ENCODE data around the gene C17orf50.
A peak's percentile ranks its signal among the peaks of the same experiment; 100 is the strongest.

DNA sequence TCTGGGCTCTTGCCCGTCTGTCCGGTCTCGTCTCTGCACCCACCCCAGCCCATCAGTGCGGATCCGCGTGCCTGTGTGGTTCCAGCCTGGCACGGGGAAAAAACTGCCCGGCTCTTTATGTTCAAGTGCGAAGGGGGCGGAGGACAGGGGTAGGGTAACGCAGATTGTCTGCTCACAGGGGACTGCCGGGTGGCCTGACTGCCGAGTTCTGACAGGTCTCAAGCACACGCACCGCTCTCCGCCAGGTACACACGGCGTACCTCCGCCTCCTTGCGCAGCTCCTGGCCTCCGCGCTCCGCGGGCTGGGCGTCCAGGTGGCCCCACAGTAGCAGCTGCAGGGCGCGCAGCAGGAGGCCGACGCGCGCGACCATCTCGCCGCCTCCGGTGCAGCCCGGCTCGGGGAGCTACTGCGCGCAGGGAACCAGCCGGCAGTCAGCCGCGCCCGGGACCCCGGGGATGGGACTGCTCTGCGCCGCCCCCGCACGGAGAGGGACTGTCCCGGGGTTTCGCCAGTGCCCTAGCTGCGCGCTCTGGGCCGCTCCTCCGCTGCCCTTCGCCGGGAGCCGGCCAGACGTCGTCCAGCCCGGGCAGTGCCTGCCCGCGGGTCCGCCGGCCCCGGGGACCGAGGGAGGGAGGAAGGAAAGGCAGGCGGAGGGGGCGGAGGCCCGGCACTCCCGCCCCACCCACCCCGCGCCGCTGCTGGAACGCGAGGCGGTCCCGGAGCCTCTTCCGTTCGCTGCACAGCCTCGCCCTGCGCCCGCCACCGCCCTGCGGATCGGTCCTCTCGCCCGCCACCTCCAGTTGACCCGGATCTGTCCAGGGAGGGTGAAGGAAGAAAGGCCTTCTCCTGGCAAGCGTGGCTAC lies 34.6 kb downstream of the C17orf50 start, which contains the start of gene MMP28:
- TF ChIP-seq POLR2A (IDR thresholded peaks at IDR 0.05): peak in 1 of 3 donors; percentile 11
- TF ChIP-seq, protein P1, sequence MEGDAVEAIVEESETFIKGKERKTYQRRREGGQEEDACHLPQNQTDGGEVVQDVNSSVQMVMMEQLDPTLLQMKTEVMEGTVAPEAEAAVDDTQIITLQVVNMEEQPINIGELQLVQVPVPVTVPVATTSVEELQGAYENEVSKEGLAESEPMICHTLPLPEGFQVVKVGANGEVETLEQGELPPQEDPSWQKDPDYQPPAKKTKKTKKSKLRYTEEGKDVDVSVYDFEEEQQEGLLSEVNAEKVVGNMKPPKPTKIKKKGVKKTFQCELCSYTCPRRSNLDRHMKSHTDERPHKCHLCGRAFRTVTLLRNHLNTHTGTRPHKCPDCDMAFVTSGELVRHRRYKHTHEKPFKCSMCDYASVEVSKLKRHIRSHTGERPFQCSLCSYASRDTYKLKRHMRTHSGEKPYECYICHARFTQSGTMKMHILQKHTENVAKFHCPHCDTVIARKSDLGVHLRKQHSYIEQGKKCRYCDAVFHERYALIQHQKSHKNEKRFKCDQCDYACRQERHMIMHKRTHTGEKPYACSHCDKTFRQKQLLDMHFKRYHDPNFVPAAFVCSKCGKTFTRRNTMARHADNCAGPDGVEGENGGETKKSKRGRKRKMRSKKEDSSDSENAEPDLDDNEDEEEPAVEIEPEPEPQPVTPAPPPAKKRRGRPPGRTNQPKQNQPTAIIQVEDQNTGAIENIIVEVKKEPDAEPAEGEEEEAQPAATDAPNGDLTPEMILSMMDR (IDR thresholded peaks at IDR 0.05): no peak
